Measurements from ENCODE around the gene NDFIP1. TPM values are rescaled to one million over a fixed set of nuclear protein-coding genes. Genes with fewer than 3 reads are reported as not detected.

NDFIP1 gene
- total RNA-seq, 4 donors from 2014 or later, result 91.7 to 101 (median 97.0) TPM

GRCh38 chr5:142080248-142080647 lies 28.3 kb upstream of the NDFIP1 start:
- no peak for TF ChIP-seq CTCF (IDR thresholded peaks at IDR 0.05; ENCODE audit: low read depth)

GRCh38 chr5:142082182-142082781 lies 26.3 kb upstream of the NDFIP1 start:
- no peak for TF ChIP-seq CTCF (IDR thresholded peaks at IDR 0.05; ENCODE audit: low read depth)

GRCh38 chr5:142086229-142086628 lies 22.4 kb upstream of the NDFIP1 start:
- no peak for TF ChIP-seq CTCF (IDR thresholded peaks at IDR 0.05; ENCODE audit: low read depth)

- no peak for TF ChIP-seq CTCF (IDR thresholded peaks at IDR 0.05; ENCODE audit: low read depth)
These were observed 21.9 kb upstream of the NDFIP1 start for GRCh38 chr5:142086679-142087078.

GRCh38 chr5:142087920-142088679 lies 20.5 kb upstream of the NDFIP1 start:
- TF ChIP-seq CTCF (IDR thresholded peaks at IDR 0.05; ENCODE audit: low read depth), result no peak

- TF ChIP-seq CTCF (IDR thresholded peaks at IDR 0.05; ENCODE audit: low read depth), result no peak
These were observed 17.6 kb upstream of the NDFIP1 start for GRCh38 chr5:142091012-142091411.

GRCh38 chr5:142091922-142092321 lies 16.7 kb upstream of the NDFIP1 start:
- TF ChIP-seq CTCF (IDR thresholded peaks at IDR 0.05; ENCODE audit: low read depth), result no peak
